Dermis microvascular lymphatic vessel endothelial cell (primary cell): Measurements from ENCODE around the gene ABCB1. TPM values are rescaled to one million over a fixed set of nuclear protein-coding genes. Genes with fewer than 3 reads are reported as not detected.
"Not testable (repeated sequence)": the region's sequence is repeated elsewhere in the genome, so short reads cannot be mapped to it uniquely, and the experiment has no call there.

Experiments
- DNase-seq, 2 donors: peaks; one replicate each; pipeline versions ENCODE4 v3.0.0 to v3.0.0-alpha.2; 2010; ENCODE audit warnings: low read depth in 2 of 2
- total RNA-seq: library from RNA; depleted of rRNA; stranded (reverse); fragments of >200 nt; gene quantifications from 2 replicates; pipeline ENCODE4 v1.2.1, GENCODE V29; 2014

ABCB1 gene
- total RNA-seq, 1 donor from 2014 or later, result 1.3 TPM

DNA sequence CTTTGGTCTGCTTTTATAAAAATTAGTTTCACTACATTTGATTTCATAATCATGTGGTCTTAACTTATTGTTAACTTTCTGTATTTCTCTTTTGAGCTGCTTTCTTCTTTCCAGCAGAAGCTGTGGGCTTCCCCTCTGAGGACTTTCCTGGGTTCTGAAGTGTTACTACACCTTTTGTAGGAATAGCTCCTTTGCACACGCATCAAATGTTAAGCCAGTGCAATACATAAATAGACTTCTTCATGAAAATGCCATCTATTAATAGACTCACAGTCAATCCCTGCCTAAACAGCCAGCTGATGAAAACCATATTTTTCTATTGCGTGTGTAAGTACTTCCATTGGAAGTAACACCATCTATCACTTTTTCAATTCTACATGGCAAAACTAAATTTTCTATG lies 126.7 kb downstream of the ABCB1 start:
- DNase-seq, result no peak

- DNase-seq, result no peak
Measured at GRCh38 chr7:87473192-87473591, 127.5 kb downstream of the ABCB1 start.

DNA sequence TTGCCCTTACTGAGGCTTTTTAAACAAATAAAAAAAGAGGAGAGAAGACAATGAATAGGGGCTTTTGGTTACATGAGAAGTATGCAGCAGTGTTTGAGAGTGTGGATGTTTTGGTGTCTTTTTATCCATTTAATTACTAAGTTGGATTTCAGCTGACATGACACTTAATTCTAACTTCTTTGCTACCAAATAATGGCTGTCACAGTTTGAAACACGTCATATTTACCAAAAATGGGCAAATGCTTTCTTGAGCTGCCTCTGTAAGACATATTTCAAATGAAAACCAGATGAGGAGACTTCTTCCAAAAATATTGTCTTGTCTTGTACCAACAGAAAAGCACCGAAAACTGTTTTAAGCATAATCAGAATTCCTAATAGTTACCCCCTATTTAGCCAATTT lies 129.2 kb downstream of the ABCB1 start:
- DNase-seq, result no peak

- not testable (repeated sequence) for DNase-seq
Measured at GRCh38 chr7:87469204-87469603, 131.5 kb downstream of the ABCB1 start.

GRCh38 chr7:87465534-87465880 lies 135.2 kb downstream of the ABCB1 start:
- not testable (repeated sequence) for DNase-seq

GRCh38 chr7:87464830-87465533 lies 135.7 kb downstream of the ABCB1 start:
- not testable (repeated sequence) for DNase-seq

GRCh38 chr7:87463982-87464381 lies 136.7 kb downstream of the ABCB1 start:
- DNase-seq, result no peak

DNA sequence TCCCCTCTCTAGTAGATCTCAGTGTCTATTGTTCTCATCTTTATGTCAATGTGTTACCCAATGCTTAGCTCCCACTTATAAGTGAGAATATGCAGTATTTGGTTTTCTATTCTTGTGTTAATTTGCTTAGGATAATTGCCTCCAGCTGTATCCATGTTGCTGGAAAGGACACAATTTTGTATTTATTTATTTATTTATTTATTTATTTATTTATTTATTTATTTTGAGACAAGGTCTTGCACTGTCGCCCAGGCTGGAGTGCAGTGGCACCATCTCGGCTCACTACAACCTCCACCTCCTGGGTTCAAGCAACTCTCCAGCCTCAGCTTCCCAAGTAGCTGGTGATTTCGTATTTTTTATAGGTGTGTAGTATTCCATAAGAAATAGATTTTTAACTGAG lies 140.2 kb downstream of the ABCB1 start:
- not testable (repeated sequence) for DNase-seq

- DNase-seq, result no peak
Measured at GRCh38 chr7:87459941-87460340, 140.7 kb downstream of the ABCB1 start.

DNA sequence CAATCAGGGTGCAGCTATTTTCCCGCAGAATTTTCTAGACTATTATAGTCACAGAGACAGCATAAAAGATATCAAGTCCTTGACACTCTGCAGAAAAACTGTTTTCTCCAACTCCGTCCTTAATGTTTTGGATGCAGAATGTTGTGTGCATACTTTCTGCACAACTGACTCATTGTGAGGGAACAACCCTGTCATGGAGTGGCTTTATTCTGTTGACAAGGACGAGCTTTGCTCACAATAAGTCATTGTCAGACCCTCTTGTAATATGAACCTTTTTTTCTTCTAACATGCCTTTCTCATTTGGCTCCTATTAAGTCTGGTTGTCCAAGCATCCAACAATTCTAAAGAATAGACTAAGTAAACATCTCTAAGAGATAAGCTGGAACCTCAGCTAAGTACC lies 142.5 kb downstream of the ABCB1 start:
- no peak for DNase-seq

DNA sequence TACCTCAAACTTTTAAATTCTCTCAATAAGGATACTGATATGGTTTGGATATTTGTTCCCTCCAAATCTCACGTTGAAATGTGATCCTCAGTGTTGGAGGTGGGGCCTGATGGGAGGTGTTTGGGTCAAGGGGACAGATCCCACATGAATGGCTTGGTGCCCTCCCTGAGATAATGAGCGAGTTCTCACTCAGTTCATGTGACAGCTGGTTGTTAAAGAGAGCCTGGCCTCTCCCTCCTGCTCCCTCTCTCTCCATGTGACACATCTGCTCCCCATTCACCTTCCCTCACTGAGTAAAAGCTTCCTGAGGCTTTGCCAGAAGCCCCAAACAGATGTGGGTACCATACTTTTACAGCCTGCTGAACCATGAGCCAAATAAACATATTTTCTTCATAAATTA lies 144.4 kb downstream of the ABCB1 start:
- no peak for DNase-seq

Other genes starting within 250 kb of the ABCB1 start
- gene ABCB4, start 125.2 kb downstream of the ABCB1 start, total RNA-seq, result under 0.01 and 0.13 TPM in 2 replicates
- gene RUNDC3B, start 27.5 kb upstream of the ABCB1 start, total RNA-seq, result 0.25 and 1.2 TPM in 2 replicates